ENCODE results near the gene PEPD. TPM values are rescaled to one million over a fixed set of nuclear protein-coding genes. Genes with fewer than 3 reads are reported as not detected.

The PEPD gene
- total and polyA plus RNA-seq, 10 of the 15 experiments (the other 5 are each of a cell fraction or from before 2014, with no cell fraction given) = 1.4 to 52.0 (median 20.2) TPM

- TF ChIP-seq ZBTB40 (IDR thresholded peaks at IDR 0.05; ENCODE audit: borderline replicate concordance) (no peak), NRF1 (conservative IDR thresholded peaks at IDR 0.05; ENCODE audit: low read depth, low read length) (no peak), POLR2AphosphoS2 (IDR thresholded peaks at IDR 0.05; ENCODE audit: low read depth, low read length) (no peak), CTCF (IDR thresholded peaks at IDR 0.05 in 2 of 3, conservative IDR thresholded peaks at IDR 0.05 in 1 of 3; ENCODE audit: control insufficient read depth in 2 of 3, extremely low read depth in 1 of 3, insufficient read depth in 1 of 3, low read depth in 3 of 3, low read length in 3 of 3) (no peak), JUNB (IDR thresholded peaks at IDR 0.05) (no peak), LARP7 (IDR thresholded peaks at IDR 0.05) (no peak), NFYA (IDR thresholded peaks at IDR 0.05; ENCODE audit: borderline replicate concordance, low read depth, low read length) (no peak), PRDM15 (CRISPR knock-in tag; IDR thresholded peaks at IDR 0.05) (no peak), HCFC1 (IDR thresholded peaks at IDR 0.05; ENCODE audit: low read length) (no peak), REST (IDR thresholded peaks at IDR 0.05; ENCODE audit: low read depth, low read length) (no peak), ELK1 (IDR thresholded peaks at IDR 0.05; ENCODE audit: low read depth, low read length) (no peak), RB1 (IDR thresholded peaks at IDR 0.05; ENCODE audit: borderline replicate concordance) (no peak)
Measured at GRCh38 chr19:33557720-33558119, 36.1 kb upstream of the PEPD start (continued).
